Activated CD4-positive, alpha-beta T cell treated with anti-CD3 and anti-CD28 coated beads for 24 hours (primary cell): ENCODE results near the gene ZBTB4.

Source experiments
- DNase-seq, 2 donors: peaks; one replicate each; pipeline ENCODE4 v3.0.0-alpha.2; 2020; ENCODE audit warnings: low read depth in 2 of 2

ZBTB4 gene, protein sequence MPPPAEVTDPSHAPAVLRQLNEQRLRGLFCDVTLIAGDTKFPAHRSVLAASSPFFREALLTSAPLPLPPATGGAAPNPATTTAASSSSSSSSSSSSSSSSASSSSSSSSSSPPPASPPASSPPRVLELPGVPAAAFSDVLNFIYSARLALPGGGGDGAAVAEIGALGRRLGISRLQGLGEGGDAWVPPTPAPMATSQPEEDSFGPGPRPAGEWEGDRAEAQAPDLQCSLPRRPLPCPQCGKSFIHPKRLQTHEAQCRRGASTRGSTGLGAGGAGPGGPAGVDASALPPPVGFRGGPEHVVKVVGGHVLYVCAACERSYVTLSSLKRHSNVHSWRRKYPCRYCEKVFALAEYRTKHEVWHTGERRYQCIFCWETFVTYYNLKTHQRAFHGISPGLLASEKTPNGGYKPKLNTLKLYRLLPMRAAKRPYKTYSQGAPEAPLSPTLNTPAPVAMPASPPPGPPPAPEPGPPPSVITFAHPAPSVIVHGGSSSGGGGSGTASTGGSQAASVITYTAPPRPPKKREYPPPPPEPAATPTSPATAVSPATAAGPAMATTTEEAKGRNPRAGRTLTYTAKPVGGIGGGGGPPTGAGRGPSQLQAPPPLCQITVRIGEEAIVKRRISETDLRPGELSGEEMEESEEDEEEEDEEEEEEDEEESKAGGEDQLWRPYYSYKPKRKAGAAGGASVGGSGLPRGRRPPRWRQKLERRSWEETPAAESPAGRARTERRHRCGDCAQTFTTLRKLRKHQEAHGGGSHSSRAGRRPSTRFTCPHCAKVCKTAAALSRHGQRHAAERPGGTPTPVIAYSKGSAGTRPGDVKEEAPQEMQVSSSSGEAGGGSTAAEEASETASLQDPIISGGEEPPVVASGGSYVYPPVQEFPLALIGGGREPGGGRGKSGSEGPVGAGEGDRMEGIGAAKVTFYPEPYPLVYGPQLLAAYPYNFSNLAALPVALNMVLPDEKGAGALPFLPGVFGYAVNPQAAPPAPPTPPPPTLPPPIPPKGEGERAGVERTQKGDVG

DNA sequence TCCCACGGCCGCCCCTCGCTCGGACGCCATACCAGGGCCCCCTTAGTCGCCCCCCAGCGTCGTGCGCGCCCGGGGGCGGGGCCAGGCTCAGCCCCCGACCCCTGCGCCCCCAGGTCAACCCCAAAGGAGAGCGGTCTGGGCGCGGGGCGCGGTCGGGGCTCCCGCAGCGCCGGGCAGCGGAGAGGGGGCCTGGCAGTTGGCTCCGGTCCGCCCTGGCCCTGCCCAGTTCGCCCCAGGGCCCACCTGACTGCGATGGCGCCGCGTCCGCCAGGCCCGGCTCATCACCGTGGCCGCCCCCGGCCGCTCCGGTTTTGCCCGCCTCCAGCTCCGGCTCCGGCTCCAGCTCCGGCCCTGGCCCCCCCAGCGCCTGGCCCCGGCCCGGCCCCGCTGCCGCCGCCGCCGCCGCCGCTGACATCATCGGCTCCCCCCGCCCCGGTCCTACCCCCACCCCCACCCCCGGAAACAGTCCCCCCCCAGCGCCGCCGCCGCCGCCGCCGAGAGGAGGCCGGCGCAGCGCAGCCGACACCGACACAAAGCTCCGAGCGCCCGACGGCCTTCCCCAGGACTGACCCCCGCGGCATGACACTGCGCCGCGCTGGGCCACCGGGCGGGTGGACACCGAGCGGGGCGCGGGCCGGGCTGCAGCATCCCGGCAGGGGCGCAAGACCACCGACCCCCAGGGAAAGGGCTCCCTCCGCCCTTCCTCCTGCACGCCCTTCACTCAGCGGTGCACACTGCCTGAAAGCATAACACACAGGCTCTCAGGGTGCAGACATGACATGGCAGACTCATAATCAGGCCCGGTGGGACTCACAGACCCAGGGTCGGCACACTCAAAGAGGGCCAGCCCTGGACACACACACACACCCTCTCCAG lies at the start of gene ZBTB4:
Gene ZBTB4, minus strand, starts transcription at position 419 of the 876 bp plus-strand sequence. CDS start 12,830 bp downstream, outside the sequence.
- DNase-seq = peak; percentile 44 to 45

DNA sequence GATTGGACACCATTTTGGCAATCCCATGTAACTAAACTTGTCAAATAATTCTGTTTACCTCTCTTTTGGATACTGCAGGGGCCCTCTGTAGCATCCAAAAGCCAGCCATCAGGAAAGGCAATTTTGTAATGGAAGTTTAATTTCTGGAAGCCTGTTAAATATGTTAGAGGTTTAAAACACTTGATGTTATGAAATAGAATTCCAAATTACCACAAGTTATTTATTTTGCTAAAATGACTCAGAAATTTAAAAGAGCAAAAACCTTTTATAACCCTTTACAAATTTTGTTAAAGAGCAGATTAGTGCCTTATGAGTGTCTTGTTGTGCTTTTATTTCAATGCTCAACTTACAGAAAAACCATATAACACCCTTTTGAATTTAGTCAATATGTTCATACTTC lies 49.4 kb upstream of the ZBTB4 start:
- no peak for DNase-seq

DNA sequence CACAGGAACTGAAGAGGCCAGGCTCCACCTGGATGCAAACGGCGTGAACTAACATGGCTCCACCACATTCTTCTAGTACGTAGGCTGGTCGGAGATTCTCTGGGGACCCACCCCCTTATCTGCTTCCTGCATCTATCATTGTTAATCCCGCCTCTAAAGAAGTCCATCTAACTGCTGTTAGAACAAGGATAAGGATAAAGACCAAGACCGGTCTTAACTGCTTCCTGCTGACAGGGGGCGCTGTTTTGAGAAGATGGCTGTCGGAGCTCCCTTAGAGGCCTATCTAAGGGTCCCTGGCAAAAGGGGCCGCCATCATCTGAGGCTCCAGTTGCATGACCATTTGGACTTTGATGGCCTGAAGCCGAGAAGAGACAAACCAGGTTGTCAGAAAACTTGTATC lies 43.6 kb upstream of the ZBTB4 start:
- DNase-seq = peak; percentile 13 to 24

DNA sequence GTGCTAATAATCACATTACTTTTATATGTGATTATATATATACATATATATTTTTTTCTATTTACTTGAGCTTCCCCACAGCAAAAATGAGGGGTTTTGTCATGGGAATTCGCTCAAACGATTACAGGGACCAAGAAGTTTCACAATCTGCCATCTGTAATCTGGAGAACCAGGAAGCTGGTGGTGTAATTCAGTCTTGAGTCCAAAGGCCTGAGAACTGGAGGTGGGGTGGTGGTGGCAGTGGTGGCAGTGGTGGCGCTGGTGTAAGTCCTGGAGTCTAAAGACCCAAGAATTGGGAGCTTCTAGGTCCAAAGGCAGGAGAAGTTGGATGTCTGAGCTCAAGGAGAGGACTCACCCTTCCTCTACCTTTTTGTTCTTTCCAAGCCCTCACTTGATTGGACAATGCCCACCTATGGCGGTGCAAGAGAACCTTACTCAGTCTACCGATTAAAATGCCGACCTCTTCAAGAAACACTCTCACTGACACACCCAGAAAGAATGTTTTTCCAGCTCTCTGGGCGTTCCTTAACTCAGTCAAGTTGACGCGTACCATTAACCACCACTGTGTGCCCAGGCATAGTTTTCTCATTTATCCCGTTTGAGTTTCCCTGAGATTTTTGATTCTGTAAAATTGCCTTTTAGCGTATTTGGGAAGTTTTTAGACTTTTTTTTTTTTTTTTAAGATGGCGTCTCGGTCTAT lies 36.6 kb upstream of the ZBTB4 start:
- DNase-seq = no peak

DNA sequence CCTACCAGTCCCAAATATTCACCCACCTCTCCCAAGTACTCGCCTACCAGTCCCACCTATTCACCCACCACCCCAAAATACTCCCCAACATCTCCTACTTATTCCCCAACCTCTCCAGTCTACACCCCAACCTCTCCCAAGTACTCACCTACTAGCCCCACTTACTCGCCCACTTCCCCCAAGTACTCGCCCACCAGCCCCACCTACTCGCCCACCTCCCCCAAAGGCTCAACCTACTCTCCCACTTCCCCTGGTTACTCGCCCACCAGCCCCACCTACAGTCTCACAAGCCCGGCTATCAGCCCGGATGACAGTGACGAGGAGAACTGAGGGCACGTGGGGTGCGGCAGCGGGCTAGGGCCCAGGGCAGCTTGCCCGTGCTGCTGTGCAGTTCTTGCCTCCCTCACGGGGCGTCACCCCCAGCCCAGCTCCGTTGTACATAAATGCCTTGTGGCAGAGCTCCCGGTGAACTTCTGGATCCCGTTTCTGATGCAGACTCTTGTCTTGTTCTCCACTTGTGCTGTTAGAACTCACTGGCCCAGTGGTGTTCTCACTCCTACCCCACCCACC lies 34.5 kb upstream of the ZBTB4 start:
- DNase-seq = no peak

DNA sequence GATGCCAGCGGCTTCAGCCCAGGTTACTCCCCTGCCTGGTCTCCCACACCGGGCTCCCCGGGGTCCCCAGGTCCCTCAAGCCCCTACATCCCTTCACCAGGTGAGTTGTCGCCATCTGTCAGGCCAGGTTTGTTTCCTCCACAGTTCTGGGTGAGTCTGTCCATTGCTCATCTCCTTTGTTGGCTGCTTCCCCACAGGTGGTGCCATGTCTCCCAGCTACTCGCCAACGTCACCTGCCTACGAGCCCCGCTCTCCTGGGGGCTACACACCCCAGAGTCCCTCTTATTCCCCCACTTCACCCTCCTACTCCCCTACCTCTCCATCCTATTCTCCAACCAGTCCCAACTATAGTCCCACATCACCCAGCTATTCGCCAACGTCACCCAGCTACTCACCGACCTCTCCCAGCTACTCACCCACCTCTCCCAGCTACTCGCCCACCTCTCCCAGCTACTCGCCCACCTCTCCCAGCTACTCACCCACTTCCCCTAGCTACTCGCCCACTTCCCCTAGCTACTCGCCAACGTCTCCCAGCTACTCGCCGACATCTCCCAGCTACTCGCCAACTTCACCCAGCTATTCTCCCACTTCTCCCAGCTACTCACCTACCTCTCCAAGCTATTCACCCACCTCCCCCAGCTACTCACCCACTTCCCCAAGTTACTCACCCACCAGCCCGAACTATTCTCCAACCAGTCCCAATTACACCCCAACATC lies 33.6 kb upstream of the ZBTB4 start:
- no peak for DNase-seq

DNA sequence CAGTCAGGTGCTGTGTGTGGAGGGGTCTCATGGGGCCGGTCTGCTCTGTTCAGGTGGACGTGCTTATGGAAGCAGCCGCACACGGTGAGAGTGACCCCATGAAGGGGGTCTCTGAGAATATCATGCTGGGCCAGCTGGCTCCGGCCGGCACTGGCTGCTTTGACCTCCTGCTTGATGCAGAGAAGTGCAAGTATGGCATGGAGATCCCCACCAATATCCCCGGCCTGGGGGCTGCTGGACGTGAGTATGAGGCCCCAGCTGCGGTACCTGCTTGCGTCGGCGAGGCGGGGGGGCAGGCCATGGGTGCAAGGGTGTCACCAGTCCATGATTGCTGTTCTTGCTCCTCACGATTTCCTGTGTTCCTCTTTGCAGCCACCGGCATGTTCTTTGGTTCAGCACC lies 32.7 kb upstream of the ZBTB4 start:
- DNase-seq = no peak

DNA sequence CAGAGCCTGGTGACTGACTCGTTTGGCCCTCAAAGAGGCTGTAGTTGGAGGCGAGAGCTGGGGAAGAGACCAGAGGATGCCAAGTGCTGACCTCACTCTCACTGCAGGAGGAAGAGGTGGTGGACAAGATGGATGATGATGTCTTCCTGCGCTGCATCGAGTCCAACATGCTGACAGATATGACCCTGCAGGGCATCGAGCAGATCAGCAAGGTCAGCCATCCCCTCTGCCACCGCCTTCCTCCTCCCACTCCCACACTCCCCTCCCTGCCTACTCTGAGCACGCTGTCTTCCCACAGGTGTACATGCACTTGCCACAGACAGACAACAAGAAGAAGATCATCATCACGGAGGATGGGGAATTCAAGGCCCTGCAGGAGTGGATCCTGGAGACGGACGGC lies 31.7 kb upstream of the ZBTB4 start:
- DNase-seq = no peak

DNA sequence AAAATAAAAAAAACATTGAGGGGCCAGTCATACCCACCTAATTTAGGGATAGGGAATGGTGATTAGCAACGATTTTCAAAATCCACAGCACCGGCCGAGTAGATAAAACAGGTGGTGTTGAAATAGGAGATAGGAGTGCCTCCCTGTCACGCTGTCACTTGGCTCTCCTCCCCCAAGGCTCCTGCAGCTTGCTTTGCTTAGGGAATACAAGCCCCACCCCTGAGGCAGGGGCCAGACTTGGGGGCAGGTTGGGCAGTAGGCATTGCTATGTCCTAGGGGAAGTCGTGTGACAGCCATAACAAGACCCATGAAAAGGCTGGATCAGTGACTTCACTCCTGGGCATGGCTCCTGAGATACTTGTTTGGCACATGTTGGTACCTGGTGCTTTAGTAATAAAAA lies 30.5 kb upstream of the ZBTB4 start:
- no peak for DNase-seq

DNA sequence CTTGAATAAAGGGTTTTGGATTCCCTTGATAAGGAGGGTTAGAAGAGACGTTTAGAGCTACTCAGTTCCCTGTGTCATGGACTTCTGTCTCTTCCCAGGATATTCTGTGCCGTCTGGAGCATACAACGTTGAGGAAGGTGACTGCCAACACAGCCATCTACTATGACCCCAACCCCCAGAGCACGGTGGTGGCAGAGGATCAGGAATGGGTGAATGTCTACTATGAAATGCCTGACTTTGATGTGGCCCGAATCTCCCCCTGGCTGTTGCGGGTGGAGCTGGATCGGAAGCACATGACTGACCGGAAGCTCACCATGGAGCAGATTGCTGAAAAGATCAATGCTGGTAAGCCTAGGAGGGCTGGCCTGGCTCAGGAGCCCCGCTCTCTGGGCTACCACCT lies 29.4 kb upstream of the ZBTB4 start:
- DNase-seq = no peak

DNA sequence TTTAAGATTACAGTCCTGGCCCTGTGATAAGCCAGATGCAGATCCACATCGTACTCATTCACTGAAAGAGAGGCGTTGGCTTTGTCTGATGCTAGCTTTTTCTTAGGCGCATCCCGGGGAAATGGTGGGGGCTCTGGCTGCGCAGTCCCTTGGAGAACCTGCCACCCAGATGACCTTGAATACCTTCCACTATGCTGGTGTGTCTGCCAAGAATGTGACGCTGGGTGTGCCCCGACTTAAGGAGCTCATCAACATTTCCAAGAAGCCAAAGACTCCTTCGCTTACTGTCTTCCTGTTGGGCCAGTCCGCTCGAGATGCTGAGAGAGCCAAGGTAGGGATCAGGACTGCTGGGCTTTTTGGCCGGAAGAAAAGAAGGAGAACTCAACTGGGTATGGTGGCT lies 28.7 kb upstream of the ZBTB4 start:
- no peak for DNase-seq

DNA sequence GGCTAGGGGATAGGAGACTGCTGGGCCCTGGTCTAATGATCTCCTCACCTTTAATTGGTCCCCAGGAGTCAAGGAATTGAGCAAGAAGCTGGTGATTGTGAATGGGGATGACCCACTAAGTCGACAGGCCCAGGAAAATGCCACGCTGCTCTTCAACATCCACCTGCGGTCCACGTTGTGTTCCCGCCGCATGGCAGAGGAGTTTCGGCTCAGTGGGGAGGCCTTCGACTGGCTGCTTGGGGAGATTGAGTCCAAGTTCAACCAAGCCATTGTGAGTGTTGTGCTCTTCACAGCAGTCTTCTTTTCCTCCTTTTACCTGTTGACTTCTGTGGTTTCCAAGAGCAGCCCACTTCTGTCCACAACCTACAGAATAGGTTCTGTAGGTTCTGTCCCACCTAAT lies 24.1 kb upstream of the ZBTB4 start:
- no peak for DNase-seq

DNA sequence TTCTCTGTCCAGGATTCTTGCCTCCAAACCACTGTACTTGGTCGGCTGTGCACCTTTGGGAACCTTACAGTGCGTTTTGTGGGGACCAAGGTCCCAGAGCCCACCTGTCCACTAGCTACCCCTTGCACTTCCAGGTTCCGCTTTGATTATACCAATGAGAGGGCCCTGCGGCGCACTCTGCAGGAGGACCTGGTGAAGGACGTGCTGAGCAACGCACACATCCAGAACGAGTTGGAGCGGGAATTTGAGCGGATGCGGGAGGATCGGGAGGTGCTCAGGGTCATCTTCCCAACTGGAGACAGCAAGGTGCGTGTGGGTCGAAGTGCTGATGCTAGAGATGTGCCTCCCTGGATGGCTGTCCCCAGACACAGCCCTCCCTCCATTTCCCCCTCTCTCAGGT lies 23.6 kb upstream of the ZBTB4 start:
- DNase-seq = no peak

DNA sequence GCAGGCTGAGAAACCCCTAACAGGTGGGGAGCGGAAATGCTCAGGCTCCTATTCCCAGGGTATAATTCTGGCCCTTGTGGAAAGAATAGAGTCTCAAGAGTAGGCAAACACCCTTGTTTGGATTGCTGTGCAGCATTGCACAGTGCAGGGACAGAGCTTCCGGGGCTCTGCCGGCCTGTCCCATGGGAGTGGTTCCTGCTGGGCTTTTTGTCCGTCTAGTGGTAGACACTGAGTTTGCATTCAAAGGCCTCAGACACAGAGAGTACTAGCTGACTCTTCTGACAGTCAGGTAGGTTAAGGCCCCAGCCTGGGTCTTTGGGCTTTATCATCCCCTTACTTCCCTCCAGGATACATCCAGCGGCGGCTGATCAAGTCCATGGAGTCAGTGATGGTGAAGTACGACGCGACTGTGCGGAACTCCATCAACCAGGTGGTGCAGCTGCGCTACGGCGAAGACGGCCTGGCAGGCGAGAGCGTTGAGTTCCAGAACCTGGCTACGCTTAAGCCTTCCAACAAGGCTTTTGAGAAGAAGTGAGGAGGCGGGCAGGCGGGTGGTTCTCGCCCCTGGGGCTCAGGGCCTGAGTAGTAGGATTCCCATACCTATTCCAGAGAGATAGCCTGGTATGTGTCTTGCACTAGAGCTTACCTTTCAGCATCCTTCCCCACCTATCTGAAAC lies 22.9 kb upstream of the ZBTB4 start:
- no peak for DNase-seq

DNA sequence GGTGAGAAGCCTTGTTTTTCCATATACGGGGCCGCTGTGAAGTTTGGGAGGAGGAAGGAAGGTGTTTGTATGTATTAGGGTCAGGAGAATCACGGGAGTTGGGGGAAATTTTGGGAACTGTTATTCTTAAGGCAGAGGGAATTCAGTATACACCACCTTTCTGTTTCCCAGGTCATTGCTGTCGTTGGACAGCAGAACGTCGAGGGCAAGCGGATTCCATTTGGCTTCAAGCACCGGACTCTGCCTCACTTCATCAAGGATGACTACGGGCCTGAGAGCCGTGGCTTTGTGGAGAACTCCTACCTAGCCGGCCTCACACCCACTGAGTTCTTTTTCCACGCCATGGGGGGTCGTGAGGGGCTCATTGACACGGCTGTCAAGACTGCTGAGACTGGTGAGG lies 22.3 kb upstream of the ZBTB4 start:
- DNase-seq = no peak

DNA sequence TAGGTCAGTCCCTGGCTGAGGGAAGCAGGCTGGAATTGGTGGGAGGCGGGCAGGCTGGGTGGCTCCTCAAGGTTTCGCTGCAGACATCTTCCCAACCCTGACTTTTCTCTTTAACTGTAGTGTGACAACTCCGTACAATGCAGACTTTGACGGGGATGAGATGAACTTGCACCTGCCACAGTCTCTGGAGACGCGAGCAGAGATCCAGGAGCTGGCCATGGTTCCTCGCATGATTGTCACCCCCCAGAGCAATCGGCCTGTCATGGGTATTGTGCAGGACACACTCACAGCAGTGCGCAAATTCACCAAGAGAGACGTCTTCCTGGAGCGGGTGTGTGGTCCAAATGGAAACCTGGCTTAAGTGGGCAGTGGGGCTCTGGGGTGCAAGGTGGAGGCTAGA lies 19.7 kb upstream of the ZBTB4 start:
- DNase-seq = no peak

DNA sequence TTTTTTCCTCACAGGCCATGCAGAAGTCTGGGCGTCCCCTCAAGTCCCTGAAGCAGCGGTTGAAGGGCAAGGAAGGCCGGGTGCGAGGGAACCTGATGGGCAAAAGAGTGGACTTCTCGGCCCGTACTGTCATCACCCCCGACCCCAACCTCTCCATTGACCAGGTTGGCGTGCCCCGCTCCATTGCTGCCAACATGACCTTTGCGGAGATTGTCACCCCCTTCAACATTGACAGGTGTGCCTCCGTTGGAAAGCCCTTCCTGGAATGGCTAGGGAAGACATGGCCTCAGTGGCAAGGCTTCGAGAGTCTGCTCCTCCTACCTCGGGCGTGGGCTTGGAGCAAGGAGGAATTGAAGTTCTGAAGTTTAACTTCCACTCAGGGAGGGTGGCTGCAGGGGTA lies 18.2 kb upstream of the ZBTB4 start:
- no peak for DNase-seq

DNA sequence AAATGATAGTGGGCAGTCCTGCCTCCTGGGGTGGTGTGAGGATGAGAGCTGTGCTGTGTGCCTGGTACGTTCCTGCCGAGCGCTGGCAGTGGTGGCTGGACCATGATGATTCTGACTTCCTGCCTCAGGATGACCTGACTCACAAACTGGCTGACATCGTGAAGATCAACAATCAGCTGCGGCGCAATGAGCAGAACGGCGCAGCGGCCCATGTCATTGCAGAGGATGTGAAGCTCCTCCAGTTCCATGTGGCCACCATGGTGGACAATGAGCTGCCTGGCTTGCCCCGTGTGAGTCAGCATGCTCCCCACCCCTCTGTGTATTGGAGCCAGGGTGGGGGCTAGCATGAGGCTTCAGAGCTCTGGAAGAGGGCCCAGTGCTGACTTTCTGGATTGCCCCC lies 17.8 kb upstream of the ZBTB4 start:
- no peak for DNase-seq

DNA sequence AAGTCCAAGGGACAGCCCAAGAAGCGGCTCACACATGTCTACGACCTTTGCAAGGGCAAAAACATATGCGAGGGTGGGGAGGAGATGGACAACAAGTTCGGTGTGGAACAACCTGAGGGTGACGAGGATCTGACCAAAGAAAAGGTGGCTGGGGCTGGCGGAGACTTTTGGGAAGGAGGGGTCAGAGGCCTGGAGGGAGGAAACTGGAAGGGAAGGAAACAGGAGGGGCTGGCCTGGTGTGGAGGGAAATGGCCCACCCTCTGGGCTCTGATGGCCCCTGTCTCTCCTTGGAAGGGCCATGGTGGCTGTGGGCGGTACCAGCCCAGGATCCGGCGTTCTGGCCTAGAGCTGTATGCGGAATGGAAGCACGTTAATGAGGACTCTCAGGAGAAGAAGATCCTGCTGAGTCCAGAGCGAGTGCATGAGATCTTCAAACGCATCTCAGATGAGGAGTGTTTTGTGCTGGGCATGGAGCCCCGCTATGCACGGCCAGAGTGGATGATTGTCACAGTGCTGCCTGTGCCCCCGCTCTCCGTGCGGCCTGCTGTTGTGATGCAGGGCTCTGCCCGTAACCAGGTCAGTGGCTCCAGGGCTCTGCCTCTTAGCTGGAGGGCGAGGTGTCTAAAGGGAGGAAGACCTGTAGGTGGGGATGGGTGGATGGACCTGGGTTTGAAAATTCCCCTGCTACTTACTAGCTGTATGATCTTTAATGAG lies 17.2 kb upstream of the ZBTB4 start:
- DNase-seq = no peak
